GM18951 (cell line): ENCODE data around the gene UBR2.

Experiments
- POLR2A ChIP-seq: IDR thresholded peaks from 4 replicates; pipeline ENCODE4 v1.6.1; 2011; ENCODE audit warnings: mild to moderate bottlenecking; ENCODE audit not compliant: insufficient read length, insufficient read depth; ENCODE audit errors: extremely low read depth
- in situ Hi-C: fragments of 300-500 bp; cut with MboI; formaldehyde crosslinking; loops from one replicate; pipeline ENCODE4 v1.12.0; 2022; ENCODE audit warnings: low sequenced_read_pairs, mixed read lengths, inconsistent platforms; ENCODE audit not compliant: unreplicated experiment

Gene UBR2

DNA sequence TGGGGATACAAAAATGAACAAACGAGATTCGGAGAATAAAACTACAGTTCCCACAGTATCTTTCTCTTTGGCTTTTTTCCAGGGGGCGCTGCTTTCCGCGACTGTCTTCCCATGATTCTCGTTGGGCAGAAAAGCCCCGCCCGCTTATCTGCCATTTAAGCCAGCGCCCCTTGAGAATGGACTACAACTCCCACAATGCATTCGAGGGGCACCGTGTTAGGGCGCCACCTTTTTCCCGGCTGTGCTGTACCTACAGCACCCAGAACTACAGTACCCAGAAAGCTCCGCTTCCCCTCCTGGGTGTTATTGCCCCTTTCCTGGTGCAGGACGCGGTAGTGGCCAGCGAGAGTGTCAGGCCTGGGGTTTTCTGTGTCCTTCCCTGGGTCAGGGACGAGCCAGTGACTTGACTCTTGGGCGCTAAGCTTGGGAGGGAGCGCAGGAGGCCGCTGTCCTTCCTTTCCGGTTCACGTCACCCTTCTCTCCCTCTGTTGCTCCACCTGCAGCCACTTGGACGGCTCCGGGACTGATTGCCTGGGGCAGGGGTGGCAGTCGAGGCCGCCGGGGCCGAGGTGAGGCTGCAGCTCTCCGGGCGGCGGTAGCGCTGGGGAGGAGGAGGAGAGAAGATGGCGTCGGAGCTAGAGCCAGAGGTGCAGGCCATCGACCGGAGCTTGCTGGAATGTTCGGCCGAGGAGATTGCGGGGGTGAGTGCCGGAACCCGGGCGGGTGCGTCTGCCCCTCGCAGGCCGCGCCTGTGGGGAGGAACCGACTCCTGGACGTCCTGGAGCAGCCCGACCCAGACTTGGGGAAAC, at the start of gene UBR2:
UBR2 (plus strand) TSS at position 333 of the 809 bp plus-strand sequence; CDS start at position 624, 291 bp downstream.
- in situ Hi-C loops, result no loop called here
- peak; percentile 64 for TF ChIP-seq POLR2A

DNA sequence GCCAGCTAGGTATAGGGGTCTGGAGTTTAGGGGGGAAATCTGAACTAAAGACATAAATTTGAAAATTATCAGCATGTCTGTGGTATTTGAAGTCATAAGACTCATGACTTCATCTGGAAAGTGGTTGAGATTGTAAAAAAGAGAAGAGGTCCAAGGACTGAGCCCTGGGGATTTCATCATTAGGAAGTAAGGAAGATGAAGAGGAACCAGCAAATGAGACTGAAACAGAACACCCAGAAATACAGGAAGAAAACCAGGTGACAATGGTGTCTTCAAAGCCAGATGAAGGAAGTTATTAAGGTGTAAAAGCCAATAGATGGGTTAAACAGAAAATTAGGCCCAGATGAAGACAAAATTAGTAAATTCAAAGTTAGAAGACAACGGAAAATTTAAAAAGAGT, 49.1 kb upstream of the UBR2 start:
- in situ Hi-C loops, result no loop called here
- TF ChIP-seq POLR2A, result no peak

DNA sequence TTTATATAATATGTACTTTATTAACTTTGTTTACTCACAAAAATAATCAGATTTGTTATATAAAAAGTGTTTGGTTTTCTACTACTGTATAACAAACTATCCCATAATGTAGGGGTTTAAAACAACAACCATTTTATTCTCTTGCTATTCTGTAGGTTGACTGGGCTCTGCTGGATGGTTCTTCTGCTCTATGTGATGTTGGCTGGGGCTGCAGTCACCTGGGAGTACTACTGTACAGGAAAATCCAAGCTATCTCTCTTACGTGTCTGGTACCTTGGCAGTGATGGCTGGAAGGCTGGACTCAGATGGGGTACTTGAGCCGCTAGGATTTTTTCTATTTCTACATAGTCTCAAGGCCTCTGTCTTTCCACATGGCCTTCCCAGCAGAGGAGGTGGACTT, 44.0 kb upstream of the UBR2 start:
- TF ChIP-seq POLR2A, result no peak
- in situ Hi-C loops, result no loop called here

DNA sequence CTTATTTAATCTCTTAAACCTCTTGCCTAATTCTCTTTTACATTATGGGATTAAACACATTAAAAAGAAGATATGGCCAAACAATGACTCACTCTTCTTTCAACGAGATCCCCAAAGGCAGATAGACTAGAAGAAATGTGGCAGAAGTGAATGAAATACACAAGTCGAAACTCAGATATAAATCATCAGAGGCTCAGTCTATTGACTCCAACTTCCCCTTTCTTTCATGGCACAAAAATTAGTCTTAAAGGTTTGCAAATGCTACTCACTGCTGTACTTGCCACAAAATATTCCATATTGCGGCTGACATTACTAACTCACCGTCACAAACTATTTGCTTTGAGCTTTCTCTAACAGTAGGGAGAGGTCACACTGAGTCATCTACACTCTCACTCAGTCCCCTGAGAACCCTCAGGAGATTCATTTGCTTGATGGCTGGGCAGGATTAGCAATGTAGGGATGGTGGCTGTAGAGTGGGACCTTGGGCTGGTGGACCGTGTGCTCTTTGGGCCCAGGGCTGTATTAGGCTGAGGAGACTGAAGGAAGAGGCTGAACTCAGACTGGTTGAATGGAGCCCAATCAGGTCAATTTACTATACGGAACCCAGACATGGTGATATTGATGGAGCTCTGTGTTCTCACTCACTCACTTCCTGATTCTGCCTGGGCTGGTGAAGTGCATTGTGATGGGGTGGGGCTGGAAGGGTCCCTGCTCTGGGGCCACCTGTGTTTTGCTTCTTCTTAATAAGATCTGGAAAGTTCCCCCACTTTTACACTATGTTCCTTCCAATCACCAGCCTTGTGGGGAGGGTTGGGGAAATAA, 42.8 kb upstream of the UBR2 start:
- in situ Hi-C loops, result no loop called here
- TF ChIP-seq POLR2A, result no peak

DNA sequence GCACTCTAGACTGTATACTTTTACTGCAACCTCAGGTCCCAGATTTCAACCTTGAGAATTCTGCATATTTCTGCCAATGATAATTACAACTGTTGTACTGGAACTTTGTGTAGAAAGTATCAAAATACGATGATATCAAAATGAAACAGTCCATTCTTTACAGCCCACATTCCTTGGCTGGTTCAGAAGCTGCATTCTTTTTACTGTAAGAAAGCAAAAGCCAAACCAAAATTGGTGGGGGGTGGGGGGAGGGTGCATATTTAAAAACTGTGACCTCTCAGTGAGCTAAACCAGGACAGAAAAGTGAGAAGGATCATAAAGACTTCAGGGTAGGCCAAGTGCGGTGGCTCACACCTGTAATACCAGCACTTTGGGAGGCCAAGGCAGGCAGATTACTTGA, 41.8 kb upstream of the UBR2 start:
- no peak for TF ChIP-seq POLR2A
- in situ Hi-C loops, result no loop called here

DNA sequence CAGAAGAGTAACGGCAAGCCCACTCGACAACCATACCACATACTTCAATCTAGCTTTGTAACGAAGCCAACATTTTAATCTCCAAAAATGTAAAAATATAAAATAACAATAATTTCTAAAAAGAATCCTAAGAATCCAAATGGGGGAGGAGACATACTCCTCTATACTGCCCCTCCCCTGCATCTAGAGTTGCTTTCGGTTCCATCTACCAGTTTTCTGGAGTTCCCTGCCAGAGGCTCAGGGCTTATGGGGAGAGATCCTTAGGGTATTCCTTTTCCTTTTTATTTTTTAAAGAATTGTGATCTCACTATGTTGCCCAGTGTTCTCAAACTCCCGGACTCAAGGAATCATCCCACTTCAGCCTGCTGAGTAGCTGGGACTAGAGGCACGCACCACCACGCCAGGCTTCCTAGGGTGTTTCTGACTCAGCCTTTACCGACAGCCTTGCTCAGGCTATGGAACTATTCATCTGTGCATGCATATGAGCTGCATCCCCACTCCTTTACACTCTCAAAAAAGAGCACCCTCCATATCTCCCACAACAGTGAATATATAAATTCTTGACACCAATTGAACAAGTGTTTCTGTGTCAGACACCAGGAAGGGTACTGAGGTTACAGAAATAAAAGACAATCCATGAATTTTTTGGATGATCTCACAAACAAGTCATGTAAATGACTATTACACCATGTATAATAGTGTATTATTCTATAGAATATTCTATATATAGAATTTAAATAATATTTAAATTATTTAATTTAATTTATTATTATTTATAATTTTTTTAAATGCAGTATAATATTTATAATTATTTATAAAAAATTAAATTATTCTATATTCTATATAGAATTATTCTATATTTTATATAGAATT, 40.7 kb upstream of the UBR2 start:
- in situ Hi-C loops, result no loop called here
- TF ChIP-seq POLR2A, result no peak

DNA sequence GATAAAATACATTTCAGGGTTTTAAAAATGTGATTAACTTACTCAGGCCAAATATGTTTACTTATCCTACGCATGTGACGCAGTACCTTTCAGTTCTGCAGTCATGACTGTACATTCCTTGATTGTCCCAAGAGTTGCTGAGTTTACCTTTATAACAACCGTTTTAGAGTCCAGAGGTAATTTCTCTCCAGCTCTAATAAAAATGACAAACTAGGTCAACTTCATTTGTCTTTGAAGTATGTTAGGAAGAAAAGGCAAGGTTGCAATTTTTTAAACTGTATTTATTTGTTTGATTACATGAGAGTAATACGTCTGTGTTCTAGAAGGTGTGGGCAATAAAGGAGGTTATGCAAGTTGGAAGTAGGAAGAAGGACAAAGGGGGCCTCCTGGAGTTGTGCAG, 38.6 kb upstream of the UBR2 start:
- in situ Hi-C loops, result loop anchor here (25.0 kb wide), 1 partner anchor 263 kb away; no protein-coding TSS in a partner anchor
- TF ChIP-seq POLR2A, result no peak

DNA sequence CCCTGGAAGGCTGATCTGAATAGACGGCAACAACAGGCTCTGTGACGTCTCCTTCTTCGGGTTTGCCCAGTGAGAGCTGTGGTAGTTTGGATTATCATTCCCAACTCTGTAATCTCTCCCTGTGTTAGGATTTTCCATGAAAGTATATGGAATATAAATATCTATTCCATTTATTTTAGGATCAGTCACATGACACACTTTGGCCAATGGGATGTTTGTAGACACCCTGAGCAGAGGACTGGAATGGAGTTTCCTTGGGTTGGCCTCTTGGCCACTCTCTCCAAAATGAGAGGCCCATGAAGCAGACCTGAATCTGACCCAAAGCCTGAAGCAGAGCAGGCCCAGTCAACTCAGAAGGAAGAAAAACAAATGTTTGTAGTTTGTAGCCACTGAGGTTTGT, 37.2 kb upstream of the UBR2 start:
- no peak for TF ChIP-seq POLR2A
- in situ Hi-C loops, result loop anchor here (25.0 kb wide), 1 partner anchor 264 kb away; no protein-coding TSS in a partner anchor

DNA sequence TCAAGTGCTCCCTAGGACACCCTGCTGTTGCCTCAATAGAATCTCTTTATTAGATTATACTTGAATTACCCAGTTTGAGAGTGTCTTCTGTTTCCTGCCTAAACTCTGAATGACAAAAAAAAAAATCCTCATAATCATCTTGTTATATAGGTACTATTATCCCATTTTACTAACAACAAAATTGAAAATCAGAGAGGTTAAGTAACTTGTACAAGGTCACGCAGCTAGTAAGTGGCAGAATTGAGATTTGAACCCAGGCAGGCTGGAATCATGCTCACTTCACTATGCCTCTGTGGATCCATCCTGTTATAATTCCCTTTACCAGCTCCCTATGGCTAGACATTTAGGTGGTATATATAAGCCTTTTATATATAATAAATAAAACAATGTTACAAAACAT, 36.6 kb upstream of the UBR2 start:
- in situ Hi-C loops, result loop anchor here (25.0 kb wide), 1 partner anchor 265 kb away; no protein-coding TSS in a partner anchor
- no peak for TF ChIP-seq POLR2A

DNA sequence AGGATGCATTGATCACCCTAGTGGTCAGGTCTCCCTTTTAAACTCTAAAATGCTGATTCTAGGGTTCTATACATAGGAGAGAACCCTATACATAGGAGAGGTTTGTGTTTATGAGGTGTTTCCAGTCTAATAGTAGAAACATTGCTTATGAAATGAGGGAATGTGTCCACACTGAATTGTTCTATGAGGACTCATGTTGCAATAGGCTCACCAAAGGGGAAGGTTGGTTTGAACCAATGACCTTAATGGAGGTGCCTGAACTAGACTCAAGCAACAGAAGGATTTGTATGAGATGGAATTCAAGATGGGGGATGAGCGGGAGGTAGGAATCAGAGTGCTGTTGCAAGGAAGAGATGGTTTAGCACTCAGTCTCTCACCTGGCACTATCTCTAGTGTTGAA, 33.5 kb upstream of the UBR2 start:
- no peak for TF ChIP-seq POLR2A
- in situ Hi-C loops, result loop anchor here (25.0 kb wide), 1 partner anchor 268 kb away; no protein-coding TSS in a partner anchor

DNA sequence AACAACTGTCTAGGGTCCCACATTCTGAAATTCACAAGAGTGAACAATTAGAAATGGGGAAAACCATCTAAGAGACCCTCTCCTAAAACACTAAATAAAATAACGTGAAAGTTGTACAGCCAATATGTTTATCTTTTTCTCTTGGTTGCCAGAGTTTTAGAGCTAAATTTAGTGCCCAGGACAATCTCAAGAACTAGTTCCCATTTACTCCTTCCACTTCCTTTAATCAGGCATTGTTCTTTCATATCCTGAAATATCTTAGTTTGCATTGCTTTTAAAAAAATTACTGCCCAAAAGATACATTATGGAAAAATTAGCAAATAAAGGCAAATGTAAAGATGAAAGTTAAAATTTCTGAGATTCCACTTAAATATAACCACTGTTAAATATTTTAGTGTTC, 33.1 kb upstream of the UBR2 start:
- no peak for TF ChIP-seq POLR2A
- in situ Hi-C loops, result loop anchor here (25.0 kb wide), 1 partner anchor 268 kb away; no protein-coding TSS in a partner anchor

DNA sequence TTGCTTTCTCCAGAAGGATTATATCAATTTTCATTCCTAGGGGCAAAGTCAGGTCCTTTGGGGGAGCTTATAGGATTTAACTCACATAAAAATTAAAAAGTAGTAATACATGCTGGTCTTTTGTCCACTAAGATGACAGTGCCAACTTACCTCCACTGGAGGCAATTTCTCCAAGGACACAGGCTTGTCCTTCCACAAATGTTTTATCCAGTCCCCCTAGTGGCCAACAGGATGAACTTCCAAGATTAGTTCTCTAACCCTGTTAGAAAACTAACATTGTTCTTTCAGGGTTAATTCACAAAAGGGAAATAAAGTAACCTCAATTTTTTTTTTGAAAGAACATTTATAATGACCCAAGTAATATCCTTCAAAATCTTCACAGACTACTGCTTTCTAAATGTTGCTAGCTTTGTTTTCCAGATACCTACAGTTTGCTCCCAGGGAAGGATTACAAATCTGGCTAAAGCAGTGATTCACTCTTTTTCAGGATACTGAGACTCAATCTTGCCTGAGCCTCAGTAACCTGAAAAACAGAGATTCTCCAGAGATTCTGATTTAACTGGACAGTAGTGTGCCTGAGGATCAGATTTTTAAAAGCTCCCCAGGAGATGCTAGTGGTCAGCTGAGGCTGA, 31.7 kb upstream of the UBR2 start:
- TF ChIP-seq POLR2A, result no peak
- in situ Hi-C loops, result loop anchor here (25.0 kb wide), 1 partner anchor 270 kb away; no protein-coding TSS in a partner anchor

DNA sequence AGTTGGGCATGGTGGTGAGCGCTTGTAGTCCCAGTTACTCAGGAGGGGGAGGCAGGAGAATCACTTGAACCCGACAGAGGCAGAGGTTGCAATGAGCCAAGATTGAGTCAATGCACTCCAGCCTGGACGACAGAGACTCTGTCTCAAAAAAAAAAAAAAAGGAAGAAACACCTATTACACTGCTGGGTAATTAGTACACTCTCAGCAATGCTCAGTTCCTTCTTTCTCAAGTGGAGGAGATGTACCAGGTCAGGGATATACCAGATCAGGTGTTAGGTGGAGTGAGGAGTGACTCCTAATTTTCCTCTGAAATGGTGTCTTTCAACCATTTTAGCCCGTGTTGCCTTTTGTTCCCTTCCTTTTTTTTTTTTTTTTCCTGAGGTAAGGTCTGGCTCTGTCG, 30.0 kb upstream of the UBR2 start:
- in situ Hi-C loops, result loop anchor here (25.0 kb wide), 1 partner anchor 271 kb away; no protein-coding TSS in a partner anchor
- no peak for TF ChIP-seq POLR2A
